ENCODE results near the gene AKAP13. TPM values are rescaled to one million over a fixed set of nuclear protein-coding genes. Genes with fewer than 3 reads are reported as not detected.

Gene AKAP13
- total and polyA plus RNA-seq, 2 of the 13 experiments (the other 11 are each of a cell fraction or from before 2014, with no cell fraction given), result 6.7 to 27.1 TPM

- TF ChIP-seq POLR2AphosphoS2 (IDR thresholded peaks at IDR 0.05; ENCODE audit: low read depth, low read length) (no peak), ZFX (CRISPR knock-in tag; IDR thresholded peaks at IDR 0.05; ENCODE audit: low read depth) (no peak), NFKB2 (CRISPR knock-in tag; IDR thresholded peaks at IDR 0.05; ENCODE audit: borderline replicate concordance) (no peak), ZNF674 (CRISPR knock-in tag; IDR thresholded peaks at IDR 0.05; ENCODE audit: low read depth) (no peak), KLF13 (CRISPR knock-in tag; IDR thresholded peaks at IDR 0.05) (no peak)
These were observed 311.9 kb downstream of the AKAP13 start (continued) for GRCh38 chr15:85692321-85692720.

GRCh38 chr15:85692873-85693272 is 312.5 kb downstream of the AKAP13 start:
- TF ChIP-seq ZNF275 (CRISPR knock-in tag; IDR thresholded peaks at IDR 0.05; ENCODE audit: borderline replicate concordance) (no peak), ZNF414 (CRISPR knock-in tag; IDR thresholded peaks at IDR 0.05) (no peak), MAX (IDR thresholded peaks at IDR 0.05) (no peak), KLF11 (CRISPR knock-in tag; IDR thresholded peaks at IDR 0.05) (no peak), POLR2AphosphoS2 (IDR thresholded peaks at IDR 0.05; ENCODE audit: low read depth, low read length) (no peak), ZNF768 (CRISPR knock-in tag; IDR thresholded peaks at IDR 0.05) (no peak), ATF1 (CRISPR knock-in tag; IDR thresholded peaks at IDR 0.05) (no peak), THAP7 (CRISPR knock-in tag; IDR thresholded peaks at IDR 0.05) (no peak)

More at GRCh38 chr15:85692873-85693272, 312.5 kb downstream of the AKAP13 start:
- Histone ChIP-seq H3K4me2 (ENCODE audit: low read depth, low read length) (no peak overlapping the region), H3K36me3 (replicated peaks in 1 of 2; ENCODE audit: control insufficient read depth in 1 of 2, insufficient read depth in 2 of 2, low read length in 2 of 2) (peaks cover 0 to 12% of the 10 kb centered on the region in 2 experiments; a peak in 4 of 5 replicates), H4K20me1 (ENCODE audit: insufficient read depth, low read length) (no peaks in the 10 kb centered on the region), H3K4me1 (ENCODE audit: insufficient read depth, low read length) (no peaks in the 10 kb centered on the region), H3K79me2 (ENCODE audit: insufficient read depth, low read length) (no peaks in the 10 kb centered on the region), H3K9me3 (ENCODE audit: low read length) (no peaks in the 10 kb centered on the region), H3K27ac (ENCODE audit: extremely low read length, insufficient read depth, low read length) (no peak overlapping the region), H2AFZ (ENCODE audit: low read length) (no peak overlapping the region), H3K9ac (ENCODE audit: insufficient read depth, low read depth, low read length) (no peak overlapping the region), H3K4me3 (replicated peaks in 1 of 3; ENCODE audit: insufficient read depth in 1 of 3, low read depth in 2 of 3, low read length in 3 of 3) (no peak overlapping the region), H3K27me3 (ENCODE audit: control insufficient read depth in 1 of 2, insufficient read depth in 2 of 2, low read length in 2 of 2) (no peaks in the 10 kb centered on the region)
- CTCF ChIA-PET (ENCODE audit: low intra/inter-chr PET ratio, low total read pairs), result no interaction called here
- WGBS (ENCODE audit: low lambda C conversion rate), result 95% methylated on average over 5 of the region's 5 CpGs
- intact Hi-C loops (cut with micrococcal nuclease; ENCODE audit: unreplicated experiment), result no loop called here
- FAIRE-seq (no peak), DNase-seq (ENCODE audit: low spot score) (no peak), ATAC-seq (no peak)
- in situ Hi-C loops (cut with HindIII; ENCODE audit: extremely low pct_ligation_motif_present, low pct_unique_long_range_greater_than_20kb), result no loop called here
- POLR2A ChIA-PET, result no interaction called here
- BruUV-seq (replicated peaks), result no TSS peak
